Hindlimb muscle (tissue), 1 donor: ENCODE results near the gene SH3BGR. TPM values are rescaled to one million over a fixed set of nuclear protein-coding genes. Genes with fewer than 3 reads are reported as not detected.

Experiments used
- DNase-seq: peaks from one replicate; pipeline ENCODE4 v3.0.0-alpha.2; 2013
- polyA plus RNA-seq: library from polyadenylated mRNA; unstranded; fragments of 120-200 nt; gene quantifications from one replicate; pipeline ENCODE4 v1.2.1, GENCODE V29; 2013; ENCODE audit not compliant: insufficient read length

Gene SH3BGR
- polyA plus RNA-seq, 1 donor, result 190 TPM

GRCh38 chr21:39555911-39556590 lies 104.3 kb downstream of the SH3BGR start:
- DNase-seq, result no peak

GRCh38 chr21:39559511-39559910 lies 107.7 kb downstream of the SH3BGR start:
- DNase-seq, result no peak

- DNase-seq, result no peak
These were observed 109.4 kb downstream of the SH3BGR start for GRCh38 chr21:39561140-39561539.

GRCh38 chr21:39562791-39563770 lies 111.3 kb downstream of the SH3BGR start:
- no peak for DNase-seq

- DNase-seq, result no peak
These were observed 112.4 kb downstream of the SH3BGR start for GRCh38 chr21:39564200-39564599.

Other genes starting within 250 kb of the SH3BGR start
- 27.7 TPM for gene BRWD1, start 138.3 kb upstream of the SH3BGR start, polyA plus RNA-seq
- 268 TPM for gene HMGN1, start 102.9 kb upstream of the SH3BGR start, polyA plus RNA-seq
- gene LCA5L, start 6.2 kb upstream of the SH3BGR start, polyA plus RNA-seq, result 1.8 TPM
- 0.37 TPM for gene B3GALT5, start 161.0 kb downstream of the SH3BGR start, polyA plus RNA-seq